HepG2 (cell line): Measurements from ENCODE around the gene ATP11A. TPM values are rescaled to one million over a fixed set of nuclear protein-coding genes. Genes with fewer than 3 reads are reported as not detected.

Source experiments
- ARNTL ChIP-seq: sonication (generic); formaldehyde crosslinking; IDR thresholded peaks from 2 replicates; pipeline ENCODE4 v1.4.0; 2020; ENCODE audit warnings: mild to moderate bottlenecking, missing genetic modification reagents
- ASH2L ChIP-seq: fragments of 300-600, 200-600 bp; sonication (generic); IDR thresholded peaks from 2 replicates; pipeline ENCODE4 v1.7.0; 2017; ENCODE audit warnings: low read depth, mild to moderate bottlenecking, moderate library complexity, mixed read lengths, low read length; ENCODE audit not compliant: insufficient read length
- CENPT ChIP-seq: sonication (generic); formaldehyde crosslinking; IDR thresholded peaks from 2 replicates; pipeline ENCODE4 v1.8.0; 2022; ENCODE audit warnings: low read depth, mild to moderate bottlenecking, moderate library complexity, missing genetic modification reagents
- EP300 ChIP-seq, 3 experiments: sonication (generic) in 1 of 3; formaldehyde crosslinking in 1 of 3; IDR thresholded peaks; 2 replicates each; pipeline versions ENCODE4 v1.5.1 to v1.6.1; 2011 to 2020; ENCODE audit warnings: low read depth in 2 of 3, low read length in 2 of 3, borderline replicate concordance in 1 of 3, improper control_type of control experiment in 1 of 3, mild to moderate bottlenecking in 1 of 3, missing genetic modification reagents in 1 of 3, moderate library complexity in 1 of 3
- GMEB1 ChIP-seq: sonication (generic); formaldehyde crosslinking; IDR thresholded peaks from 2 replicates; pipeline ENCODE4 v1.5.1; 2020; ENCODE audit warnings: missing genetic modification reagents, mild to moderate bottlenecking, borderline replicate concordance
- GTF3A ChIP-seq: sonication (generic); formaldehyde crosslinking; conservative IDR thresholded peaks from 2 replicates; pipeline ENCODE4 v1.4.0; 2020; ENCODE audit warnings: mild to moderate bottlenecking, missing genetic modification reagents
- MED8 ChIP-seq: sonication (generic); formaldehyde crosslinking; IDR thresholded peaks from 2 replicates; pipeline ENCODE4 v1.8.1; 2023; ENCODE audit warnings: mild to moderate bottlenecking, missing genetic modification reagents; ENCODE audit not compliant: insufficient replicate concordance
- SETDB1 ChIP-seq: sonication (generic); formaldehyde crosslinking; IDR thresholded peaks from 2 replicates; pipeline ENCODE4 v1.5.1; 2020; ENCODE audit warnings: missing genetic modification reagents, mild to moderate bottlenecking, borderline replicate concordance
- SOX6 ChIP-seq, 2 experiments: fragments of 450-650 bp in 1 of 2; sonication (generic) in 1 of 2; formaldehyde crosslinking in 1 of 2; IDR thresholded peaks; 2 replicates each; pipeline versions ENCODE4 v1.4.0 to v1.6.1; 2017 to 2020; ENCODE audit warnings: antibody characterized with exemption in 1 of 2, mild to moderate bottlenecking in 1 of 2, missing genetic modification reagents in 1 of 2
- TCF7L2 ChIP-seq: IDR thresholded peaks from 2 replicates; pipeline ENCODE4 v1.6.1; 2011; ENCODE audit warnings: mild to moderate bottlenecking, low read depth, low read length, moderate library complexity
- THAP9 ChIP-seq: sonication (generic); formaldehyde crosslinking; IDR thresholded peaks from 2 replicates; pipeline ENCODE4; 2020; ENCODE audit warnings: missing genetic modification reagents, mild to moderate bottlenecking, borderline replicate concordance
- U2AF2 ChIP-seq: fragments of 200-400 bp; formaldehyde crosslinking; IDR thresholded peaks from 2 replicates; pipeline ENCODE4 v1.6.1; 2017; ENCODE audit warnings: low read depth, mild to moderate bottlenecking, low read length
- ZMYM2 ChIP-seq: sonication (generic); formaldehyde crosslinking; IDR thresholded peaks from 2 replicates; pipeline ENCODE4 v1.8.0; 2022; ENCODE audit warnings: mild to moderate bottlenecking, missing genetic modification reagents
- ZNF121 ChIP-seq: sonication (generic); formaldehyde crosslinking; IDR thresholded peaks from 2 replicates; pipeline ENCODE4 v1.5.0; 2020; ENCODE audit warnings: mild to moderate bottlenecking, missing genetic modification reagents
- ZNF143 ChIP-seq: sonication (generic); formaldehyde crosslinking; IDR thresholded peaks from 2 replicates; pipeline ENCODE4 v1.4.0; 2020; ENCODE audit warnings: missing genetic modification reagents
- ZSCAN29 ChIP-seq: sonication (generic); formaldehyde crosslinking; conservative IDR thresholded peaks from 2 replicates; pipeline ENCODE4 v1.4.0; 2020; ENCODE audit warnings: mild to moderate bottlenecking, missing genetic modification reagents
- polyA plus RNA-seq, 8 experiments: library from polyadenylated mRNA; depleted of rRNA in 3 of 8; stranded (reverse) in 7 of 8; unstranded in 1 of 8; fragments of >200 nt; fragmentation: Illumina TruSeq in 4 of 8; extraction: Trizol in 4 of 8; gene quantifications; 2 replicates each; pipeline versions ENCODE4 v1.2.1 to v1.2.3, GENCODE V29; 2011 to 2016; ENCODE audit warnings: low read depth in 4 of 8, missing spikeins in 1 of 8, mixed read lengths in 1 of 8; ENCODE audit not compliant: insufficient read depth in 1 of 8
- total RNA-seq, 5 experiments: library from RNA; depleted of rRNA; stranded (reverse); fragments of >200 nt; fragmentation: Illumina TruSeq; extraction: Trizol; gene quantifications; 2 replicates each; pipeline ENCODE4 v1.2.3, GENCODE V29; 2016; ENCODE audit warnings: low read depth in 1 of 5
- TF ChIP-seq, protein P1 (sequence below), 2 experiments: IDR thresholded peaks; 2 replicates each; pipeline ENCODE4 v1.6.1; 2011 to 2012; ENCODE audit warnings: low read length in 2 of 2, borderline replicate concordance in 1 of 2, low read depth in 1 of 2, mild to moderate bottlenecking in 1 of 2, moderate library complexity in 1 of 2
- TF ChIP-seq, protein P2 (sequence below): sonication (generic); formaldehyde crosslinking; IDR thresholded peaks from 2 replicates; pipeline ENCODE4 v1.4.0; 2020; ENCODE audit warnings: mild to moderate bottlenecking, missing genetic modification reagents

The ATP11A gene
- total and polyA plus RNA-seq, 2 of the 13 experiments (the other 11 are each of a cell fraction or from before 2014, with no cell fraction given), result 18.4 to 20.1 TPM

DNA sequence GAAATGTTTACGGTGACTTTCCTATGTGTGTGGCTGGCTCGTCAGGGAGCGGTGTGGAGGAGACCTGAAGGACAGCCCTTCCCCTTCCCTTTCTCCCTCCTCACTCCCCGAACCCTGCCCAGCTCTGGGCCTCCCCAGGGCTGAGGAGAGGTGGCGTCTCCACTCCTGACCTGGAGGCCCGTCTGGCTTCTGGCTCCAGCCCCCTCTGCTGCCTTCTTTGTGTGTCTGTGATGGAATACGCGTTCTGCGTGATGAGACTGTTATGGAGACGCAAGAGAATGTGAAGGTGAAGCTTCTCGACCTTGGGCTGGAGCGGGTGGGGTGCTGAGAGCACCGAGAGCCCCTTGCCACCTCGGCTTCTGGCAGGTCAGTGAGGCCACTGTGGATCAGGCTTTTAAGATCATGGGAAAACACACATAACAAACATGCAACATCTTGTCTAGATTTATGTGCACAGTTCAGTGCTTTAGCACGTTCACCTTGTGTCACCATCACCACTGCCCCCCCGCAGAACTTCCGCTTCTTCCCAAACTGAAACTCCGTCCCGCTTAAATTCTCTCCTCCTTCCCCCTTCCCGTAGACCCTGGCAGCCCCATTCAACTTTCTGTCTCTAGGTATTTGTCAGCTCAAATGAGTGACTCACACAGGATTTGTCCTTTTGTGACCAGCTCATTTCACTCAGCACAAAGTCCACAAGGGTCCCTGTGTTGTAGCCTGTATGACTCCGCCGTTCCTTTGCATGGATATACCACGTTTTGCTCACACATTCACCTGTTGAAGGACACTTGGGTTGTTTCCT, 24.7 kb downstream of the ATP11A start (continued):
- no peak for TF ChIP-seq GMEB1 (CRISPR knock-in tag)
- TF ChIP-seq, protein P1, sequence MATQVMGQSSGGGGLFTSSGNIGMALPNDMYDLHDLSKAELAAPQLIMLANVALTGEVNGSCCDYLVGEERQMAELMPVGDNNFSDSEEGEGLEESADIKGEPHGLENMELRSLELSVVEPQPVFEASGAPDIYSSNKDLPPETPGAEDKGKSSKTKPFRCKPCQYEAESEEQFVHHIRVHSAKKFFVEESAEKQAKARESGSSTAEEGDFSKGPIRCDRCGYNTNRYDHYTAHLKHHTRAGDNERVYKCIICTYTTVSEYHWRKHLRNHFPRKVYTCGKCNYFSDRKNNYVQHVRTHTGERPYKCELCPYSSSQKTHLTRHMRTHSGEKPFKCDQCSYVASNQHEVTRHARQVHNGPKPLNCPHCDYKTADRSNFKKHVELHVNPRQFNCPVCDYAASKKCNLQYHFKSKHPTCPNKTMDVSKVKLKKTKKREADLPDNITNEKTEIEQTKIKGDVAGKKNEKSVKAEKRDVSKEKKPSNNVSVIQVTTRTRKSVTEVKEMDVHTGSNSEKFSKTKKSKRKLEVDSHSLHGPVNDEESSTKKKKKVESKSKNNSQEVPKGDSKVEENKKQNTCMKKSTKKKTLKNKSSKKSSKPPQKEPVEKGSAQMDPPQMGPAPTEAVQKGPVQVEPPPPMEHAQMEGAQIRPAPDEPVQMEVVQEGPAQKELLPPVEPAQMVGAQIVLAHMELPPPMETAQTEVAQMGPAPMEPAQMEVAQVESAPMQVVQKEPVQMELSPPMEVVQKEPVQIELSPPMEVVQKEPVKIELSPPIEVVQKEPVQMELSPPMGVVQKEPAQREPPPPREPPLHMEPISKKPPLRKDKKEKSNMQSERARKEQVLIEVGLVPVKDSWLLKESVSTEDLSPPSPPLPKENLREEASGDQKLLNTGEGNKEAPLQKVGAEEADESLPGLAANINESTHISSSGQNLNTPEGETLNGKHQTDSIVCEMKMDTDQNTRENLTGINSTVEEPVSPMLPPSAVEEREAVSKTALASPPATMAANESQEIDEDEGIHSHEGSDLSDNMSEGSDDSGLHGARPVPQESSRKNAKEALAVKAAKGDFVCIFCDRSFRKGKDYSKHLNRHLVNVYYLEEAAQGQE (IDR thresholded peaks at IDR 0.05; ENCODE audit: borderline replicate concordance in 1 of 2, low read depth in 1 of 2, low read length in 2 of 2), result no peak
- TF ChIP-seq ZNF143 (CRISPR knock-in tag), result no peak
- no peak for TF ChIP-seq THAP9 (CRISPR knock-in tag)
- TF ChIP-seq U2AF2, result no peak
- peak; percentile 64; the same call in 1 of the 2 replicates for TF ChIP-seq ZMYM2 (CRISPR knock-in tag)
- TF ChIP-seq MED8 (CRISPR knock-in tag), result no peak
- TF ChIP-seq ZNF121 (CRISPR knock-in tag), result no peak
- peak; percentile 88; the same call in 1 of the 2 replicates for TF ChIP-seq SETDB1 (CRISPR knock-in tag)
- no peak for TF ChIP-seq ZSCAN29
- TF ChIP-seq TCF7L2, result no peak
- no peak for TF ChIP-seq SOX6 (IDR thresholded peaks at IDR 0.05)
- peak; percentile 28; the same call in 1 of the 2 replicates for TF ChIP-seq SOX6 (CRISPR knock-in tag; IDR thresholded peaks at IDR 0.05)
- TF ChIP-seq GTF3A (CRISPR knock-in tag), result no peak
- TF ChIP-seq ASH2L, result peak; percentile 41
- TF ChIP-seq ARNTL (CRISPR knock-in tag), result no peak
- no peak for TF ChIP-seq EP300 (IDR thresholded peaks at IDR 0.05; ENCODE audit: low read depth in 2 of 2, low read length in 2 of 2)
- peak; percentile 67; the same call in 1 of the 2 replicates for TF ChIP-seq EP300 (CRISPR knock-in tag; IDR thresholded peaks at IDR 0.05; ENCODE audit: borderline replicate concordance)
- no peak for TF ChIP-seq CENPT (CRISPR knock-in tag)
- TF ChIP-seq, protein P2, sequence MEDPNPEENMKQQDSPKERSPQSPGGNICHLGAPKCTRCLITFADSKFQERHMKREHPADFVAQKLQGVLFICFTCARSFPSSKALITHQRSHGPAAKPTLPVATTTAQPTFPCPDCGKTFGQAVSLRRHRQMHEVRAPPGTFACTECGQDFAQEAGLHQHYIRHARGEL (CRISPR knock-in tag), result no peak
